Ovary (tissue), 9 donors: ENCODE measurements around the gene TRPM3. TPM values are rescaled to one million over a fixed set of nuclear protein-coding genes. Genes with fewer than 3 reads are reported as not detected.

Experiments
- DNase-seq, 5 donors: peaks; one replicate each; pipeline ENCODE4 v3.0.0-alpha.2; 2019 to 2020
- H3K27ac ChIP-seq, 2 donors: fragments of 200-600 bp; one replicate each; pipeline versions ENCODE4 v1.5.1 to v1.8.0; 2019 to 2022
- H3K27me3 ChIP-seq: fragments of 200-600 bp; one replicate; pipeline ENCODE4 v1.8.0; 2022
- H3K36me3 ChIP-seq: fragments of 200-600 bp; sonication (generic); one replicate; pipeline ENCODE4 v1.5.1; 2019
- H3K4me1 ChIP-seq: one replicate; pipeline ENCODE4 v1.8.1; 2013; ENCODE audit warnings: mild to moderate bottlenecking, moderate library complexity; ENCODE audit not compliant: insufficient read depth
- H3K4me3 ChIP-seq: fragments of 200-600 bp; sonication (generic); one replicate; pipeline ENCODE4 v1.5.1; 2017
- H3K9me3 ChIP-seq, 2 donors: fragments of 200-600 bp in 1 of 2; sonication (generic) in 1 of 2; one replicate each; pipeline versions ENCODE4 v1.5.1 to v1.8.1; 2013 to 2019; ENCODE audit warnings: mild to moderate bottlenecking in 1 of 2, moderate library complexity in 1 of 2
- EP300 ChIP-seq: sonication (generic); formaldehyde crosslinking; IDR thresholded peaks from one replicate; pipeline ENCODE4 v1.6.1; 2017; ENCODE audit warnings: antibody characterized with exemption
- POLR2A ChIP-seq: fragments of 450-650 bp; IDR thresholded peaks from one replicate; pipeline ENCODE4 v1.6.1; 2017; ENCODE audit warnings: antibody characterized with exemption, mild to moderate bottlenecking, moderate library complexity
- WGBS, 3 donors: extraction: QIAGEN DNeasy Blood & Tissue Kit in 1 of 3; methylation state at CpG; one replicate each; pipeline versions ENCODE4 v1.1.5 to v1.1.7; 2013 to 2017; 5-methylcytosine and 5-hydroxymethylcytosine counted together
- intact Hi-C, 4 donors: fragments of 100-400 bp; cut with DNase I; formaldehyde crosslinking; loops; one replicate each; pipeline versions ENCODE4 v1.11.0 to v1.15.1; 2022 to 2023
- polyA plus RNA-seq, 2 donors: library from polyadenylated mRNA; stranded (reverse); fragments of 200-250 nt in 1 of 2; fragments of 350-450 nt in 1 of 2; fragmentation: Illumina TruSeq in 1 of 2; extraction: RNeasy Lipid Tissue Mini Kit (QIAGEN cat#74804) in 1 of 2; gene quantifications; one replicate each; pipeline ENCODE4 v1.2.3, GENCODE V29; 2013 to 2014
- total RNA-seq, 7 donors: library from RNA; depleted of rRNA in 2 of 7; stranded (reverse); fragments of >200 nt in 2 of 7; fragmentation: NEBNext Ultra II Directional in 3 of 7; extraction: Animal tissue kit (Norgen Biotek cat#: 25700) in 3 of 7; gene quantifications; one replicate each; pipeline versions ENCODE4 v1.1.0 to v1.2.4, GENCODE V29; 2016 to 2023
- TF ChIP-seq, protein P1 (sequence below), 3 donors: fragments of 450-650 bp in 2 of 3; fragments of 200-600 bp in 1 of 3; IDR thresholded peaks; one replicate each; pipeline versions ENCODE4 v1.5.1 to v1.8.0; 2016 to 2022; ENCODE audit warnings: antibody characterized with exemption in 3 of 3, mild to moderate bottlenecking in 1 of 3
- donor health status: DM: no; HTN: no; CAD: no; lungs with moderate emphysema.
- donor health status: DM: no; HTN: no; CAD: no.
- donor health status: Bipolar disorder and iron deficiency.
- donor health status: DM: yes; HTN: yes; CAD: no.
- donor health status: DM: no; HTN: no; CAD: no.
- donor health status: DM: yes; HTN: yes; CAD: no.

TRPM3 gene
- total and polyA plus RNA-seq, 9 donors = 0.80 to 18.5 (median 4.6) TPM

DNA sequence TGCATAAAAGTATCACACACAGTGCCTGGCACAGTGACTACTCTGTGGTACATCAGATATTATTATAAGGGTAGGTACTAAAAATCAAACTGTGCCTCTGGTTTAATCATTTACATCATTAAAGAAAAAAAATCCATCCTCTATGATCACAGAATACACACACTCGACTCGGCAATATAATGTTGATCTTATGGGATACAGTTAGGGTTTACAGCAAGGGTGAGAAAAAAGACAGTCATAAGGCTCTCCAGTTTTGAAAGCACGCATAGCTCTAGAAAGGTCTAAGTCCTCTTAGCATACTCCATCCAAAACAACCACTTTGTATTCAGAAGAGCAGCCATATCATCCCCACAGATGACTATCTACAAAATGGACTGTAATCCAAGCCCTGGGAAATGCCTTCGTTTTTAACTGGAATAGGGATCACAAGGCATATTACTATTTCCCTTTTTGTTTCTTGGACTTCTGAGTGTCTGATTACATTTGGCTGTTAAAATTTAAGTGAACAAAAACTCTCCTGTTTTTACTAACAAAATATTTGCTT lies 26.6 kb downstream of the TRPM3 start:
- intact Hi-C loops = no loop called here
- DNase-seq = no peak
- Histone ChIP-seq H3K9me3 (no peaks in the 10 kb centered on the region), H3K36me3 (no peaks in the 10 kb centered on the region), H3K4me3 (no peak overlapping the region), H3K27me3 (peaks cover 3% of the 10 kb centered on the region), H3K4me1 (no peaks in the 10 kb centered on the region), H3K27ac (no peak overlapping the region)
- WGBS, 3 donors = 77 to 82% (median 80%) methylated on average over 4 of the region's 4 CpGs
- no peak for TF ChIP-seq EP300

DNA sequence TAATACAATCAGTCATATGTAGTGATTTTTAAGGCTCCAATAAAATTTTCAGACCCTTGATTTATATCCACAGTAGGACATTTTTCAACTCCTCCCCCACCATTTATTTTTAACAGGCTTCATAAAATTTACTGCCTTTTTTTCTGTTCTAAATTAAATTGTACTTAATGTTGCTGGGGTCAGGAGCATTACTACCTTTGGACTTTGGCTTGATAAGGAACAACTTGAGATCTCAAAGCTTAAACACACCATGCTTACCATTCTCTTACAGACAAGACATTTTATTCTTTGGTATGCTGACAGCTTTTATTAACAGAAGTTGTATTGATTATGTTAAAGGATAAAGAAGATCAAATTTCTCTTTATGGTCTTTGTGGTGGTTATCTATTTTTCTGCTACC lies 30.5 kb downstream of the TRPM3 start:
- TF ChIP-seq POLR2A = no peak
- no peak for TF ChIP-seq EP300
- TF ChIP-seq, protein P1, sequence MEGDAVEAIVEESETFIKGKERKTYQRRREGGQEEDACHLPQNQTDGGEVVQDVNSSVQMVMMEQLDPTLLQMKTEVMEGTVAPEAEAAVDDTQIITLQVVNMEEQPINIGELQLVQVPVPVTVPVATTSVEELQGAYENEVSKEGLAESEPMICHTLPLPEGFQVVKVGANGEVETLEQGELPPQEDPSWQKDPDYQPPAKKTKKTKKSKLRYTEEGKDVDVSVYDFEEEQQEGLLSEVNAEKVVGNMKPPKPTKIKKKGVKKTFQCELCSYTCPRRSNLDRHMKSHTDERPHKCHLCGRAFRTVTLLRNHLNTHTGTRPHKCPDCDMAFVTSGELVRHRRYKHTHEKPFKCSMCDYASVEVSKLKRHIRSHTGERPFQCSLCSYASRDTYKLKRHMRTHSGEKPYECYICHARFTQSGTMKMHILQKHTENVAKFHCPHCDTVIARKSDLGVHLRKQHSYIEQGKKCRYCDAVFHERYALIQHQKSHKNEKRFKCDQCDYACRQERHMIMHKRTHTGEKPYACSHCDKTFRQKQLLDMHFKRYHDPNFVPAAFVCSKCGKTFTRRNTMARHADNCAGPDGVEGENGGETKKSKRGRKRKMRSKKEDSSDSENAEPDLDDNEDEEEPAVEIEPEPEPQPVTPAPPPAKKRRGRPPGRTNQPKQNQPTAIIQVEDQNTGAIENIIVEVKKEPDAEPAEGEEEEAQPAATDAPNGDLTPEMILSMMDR (IDR thresholded peaks at IDR 0.05) = no peak

GRCh38 chr9:71079451-71079850 lies 42.0 kb downstream of the TRPM3 start:
- no peak for DNase-seq
- intact Hi-C loops = no loop called here
- Histone ChIP-seq H3K9me3 (no peaks in the 10 kb centered on the region), H3K4me3 (no peak overlapping the region), H3K27ac (no peak overlapping the region), H3K27me3 (no peaks in the 10 kb centered on the region), H3K36me3 (no peaks in the 10 kb centered on the region), H3K4me1 (no peaks in the 10 kb centered on the region)
- 84 to 94% (median 93%) methylated on average over 2 of the region's 2 CpGs for WGBS, 3 donors
- TF ChIP-seq, protein P1 (IDR thresholded peaks at IDR 0.05) = no peak
- TF ChIP-seq POLR2A = no peak
- TF ChIP-seq EP300 = no peak

More for the DNA sequence above, 30.5 kb downstream of the TRPM3 start:
- H3K27me3 ChIP-seq = peaks cover 3% of the 10 kb centered on the region
- H3K9me3 ChIP-seq = no peaks in the 10 kb centered on the region
- no peak for DNase-seq
- no peak overlapping the region for H3K27ac ChIP-seq
- intact Hi-C loops = no loop called here
- H3K36me3 ChIP-seq = no peaks in the 10 kb centered on the region
- no peaks in the 10 kb centered on the region for H3K4me1 ChIP-seq
- no peak overlapping the region for H3K4me3 ChIP-seq

GRCh38 chr9:71076096-71076495 lies 45.3 kb downstream of the TRPM3 start:
- TF ChIP-seq, protein P1 (IDR thresholded peaks at IDR 0.05) = no peak
- TF ChIP-seq EP300 (no peak), POLR2A (no peak)
- intact Hi-C loops = no loop called here
- no peaks in the 10 kb centered on the region for H3K36me3 ChIP-seq
- no peak overlapping the region for H3K27ac ChIP-seq
- no peaks in the 10 kb centered on the region for H3K27me3 ChIP-seq
- H3K4me3 ChIP-seq = no peak overlapping the region
- 81 to 94% (median 92%) methylated on average over 6 of the region's 6 CpGs for WGBS, 3 donors
- DNase-seq = no peak
- no peaks in the 10 kb centered on the region for H3K4me1 ChIP-seq
- no peaks in the 10 kb centered on the region for H3K9me3 ChIP-seq

- DNase-seq = no peak
- intact Hi-C loops = no loop called here
- H3K36me3 ChIP-seq = no peaks in the 10 kb centered on the region
Observed at GRCh38 chr9:71073494-71073893, 47.9 kb downstream of the TRPM3 start.

More at GRCh38 chr9:71073494-71073893, 47.9 kb downstream of the TRPM3 start:
- no peak overlapping the region for H3K27ac ChIP-seq
- no peaks in the 10 kb centered on the region for H3K4me1 ChIP-seq
- no peaks in the 10 kb centered on the region for H3K27me3 ChIP-seq
- TF ChIP-seq POLR2A (no peak), EP300 (no peak)
- TF ChIP-seq, protein P1 (IDR thresholded peaks at IDR 0.05) = no peak
- WGBS, 3 donors = 90 to 92% (median 91%) methylated on average over 2 of the region's 2 CpGs
- no peak overlapping the region for H3K4me3 ChIP-seq
- no peaks in the 10 kb centered on the region for H3K9me3 ChIP-seq
